Endothelial cell (in vitro differentiated cells): Measurements from ENCODE around the gene ISOC2. TPM values are rescaled to one million over a fixed set of nuclear protein-coding genes. Genes with fewer than 3 reads are reported as not detected.

Experiments used
- DNase-seq: peaks from one replicate; pipeline ENCODE4 v3.0.0; 2021; ENCODE audit warnings: low spot score
- H3K27ac Mint-ChIP-seq: one replicate; pipeline ENCODE4 v1.8.0; 2021; ENCODE audit warnings: mixed read lengths, inconsistent platforms; ENCODE audit not compliant: unreplicated experiment
- H3K27me3 Mint-ChIP-seq: one replicate; pipeline ENCODE4 v1.8.0; 2021; ENCODE audit warnings: mild to moderate bottlenecking, moderate library complexity, mixed read lengths, inconsistent platforms; ENCODE audit not compliant: unreplicated experiment
- H3K36me3 Mint-ChIP-seq: one replicate; pipeline ENCODE4 v1.8.0; 2021; ENCODE audit warnings: mild to moderate bottlenecking, low read depth, mixed read lengths, inconsistent platforms; ENCODE audit not compliant: unreplicated experiment
- H3K4me1 Mint-ChIP-seq: one replicate; pipeline ENCODE4 v1.8.0; 2021; ENCODE audit warnings: mild to moderate bottlenecking, mixed read lengths, inconsistent platforms; ENCODE audit not compliant: unreplicated experiment
- H3K4me3 Mint-ChIP-seq: one replicate; pipeline ENCODE4 v1.8.0; 2021; ENCODE audit warnings: mild to moderate bottlenecking, mixed read lengths, inconsistent platforms; ENCODE audit not compliant: unreplicated experiment
- H3K9me3 Mint-ChIP-seq: one replicate; pipeline ENCODE4 v1.8.0; 2021; ENCODE audit warnings: mixed read lengths, inconsistent platforms; ENCODE audit not compliant: unreplicated experiment
- CTCF ChIP-seq: fragments of 200-600 bp; sonication (generic); IDR thresholded peaks from one replicate; pipeline ENCODE4 v1.5.0; 2021; ENCODE audit warnings: antibody characterized with exemption; ENCODE audit not compliant: unreplicated experiment
- total RNA-seq: library from RNA; stranded (reverse); fragmentation: NEBNext Ultra II Directional; extraction: Animal tissue kit (Norgen Biotek cat#: 25700); gene quantifications from one replicate; pipeline ENCODE4 v1.2.1, GENCODE V29; 2021; ENCODE audit not compliant: unreplicated experiment

The ISOC2 gene
- total RNA-seq, 1 donor from 2014 or later, result 20.2 TPM

- Mint-ChIP-seq H3K36me3 (peaks cover 14% of the 10 kb centered on the region), H3K4me1 (peaks cover 11% of the 10 kb centered on the region), H3K27ac (no peak overlapping the region), H3K27me3 (peaks cover 49% of the 10 kb centered on the region), H3K4me3 (peak overlapping the region; percentile 53), H3K9me3 (no peaks in the 10 kb centered on the region)
- no peak for TF ChIP-seq CTCF
- no peak for DNase-seq
Observed at GRCh38 chr19:55440411-55441105, 20.9 kb downstream of the ISOC2 start.

- no peaks in the 10 kb centered on the region for H3K9me3 Mint-ChIP-seq
- DNase-seq, result no peak
- no peak overlapping the region for H3K27ac Mint-ChIP-seq
- peaks cover 11% of the 10 kb centered on the region for H3K4me1 Mint-ChIP-seq
- peaks cover 14% of the 10 kb centered on the region for H3K36me3 Mint-ChIP-seq
- H3K27me3 Mint-ChIP-seq, result peaks cover 41% of the 10 kb centered on the region
- no peak for TF ChIP-seq CTCF
- H3K4me3 Mint-ChIP-seq, result no peak overlapping the region
Observed at GRCh38 chr19:55439052-55439451, 22.4 kb downstream of the ISOC2 start.

GRCh38 chr19:55437410-55437809 lies 24.0 kb downstream of the ISOC2 start:
- Mint-ChIP-seq H3K27ac (no peak overlapping the region), H3K36me3 (peaks cover 14% of the 10 kb centered on the region), H3K9me3 (no peaks in the 10 kb centered on the region), H3K4me3 (no peak overlapping the region), H3K4me1 (peaks cover 11% of the 10 kb centered on the region), H3K27me3 (peaks cover 30% of the 10 kb centered on the region)
- peak; percentile 78 for DNase-seq
- TF ChIP-seq CTCF, result no peak

GRCh38 chr19:55436847-55437246 lies 24.6 kb downstream of the ISOC2 start:
- Mint-ChIP-seq H3K27me3 (peaks cover 27% of the 10 kb centered on the region), H3K27ac (no peak overlapping the region), H3K9me3 (no peaks in the 10 kb centered on the region), H3K36me3 (peaks cover 14% of the 10 kb centered on the region), H3K4me1 (peaks cover 11% of the 10 kb centered on the region), H3K4me3 (no peak overlapping the region)
- TF ChIP-seq CTCF, result no peak
- DNase-seq, result no peak

- no peak for TF ChIP-seq CTCF
- DNase-seq, result no peak
- H3K27me3 Mint-ChIP-seq, result peaks cover 15% of the 10 kb centered on the region
- no peaks in the 10 kb centered on the region for H3K4me1 Mint-ChIP-seq
- no peak overlapping the region for H3K4me3 Mint-ChIP-seq
- H3K27ac Mint-ChIP-seq, result no peak overlapping the region
- H3K9me3 Mint-ChIP-seq, result no peaks in the 10 kb centered on the region
- H3K36me3 Mint-ChIP-seq, result peaks cover 15% of the 10 kb centered on the region
Observed at GRCh38 chr19:55435020-55435419, 26.4 kb downstream of the ISOC2 start.
